Coronary artery (tissue), 2 donors: ENCODE measurements around the gene FASTK.

Source experiments
- DNase-seq: peaks from one replicate; pipeline ENCODE4 v3.0.0-alpha.2; 2017; ENCODE audit warnings: low spot score
- H3K27ac ChIP-seq, 2 donors: fragments of 200-600 bp; sonication (generic); one replicate each; pipeline ENCODE4 v1.5.1; 2016 to 2019
- H3K4me3 ChIP-seq: fragments of 200-600 bp; sonication (generic); 2 replicates; pipeline ENCODE4 v1.5.1; 2016; ENCODE audit warnings: mild to moderate bottlenecking, moderate library complexity
- TF ChIP-seq, protein P1 (sequence below): fragments of 200-600 bp; sonication (generic); IDR thresholded peaks from one replicate; pipeline ENCODE4 v1.5.1; 2019; ENCODE audit warnings: antibody characterized with exemption

Gene FASTK

DNA sequence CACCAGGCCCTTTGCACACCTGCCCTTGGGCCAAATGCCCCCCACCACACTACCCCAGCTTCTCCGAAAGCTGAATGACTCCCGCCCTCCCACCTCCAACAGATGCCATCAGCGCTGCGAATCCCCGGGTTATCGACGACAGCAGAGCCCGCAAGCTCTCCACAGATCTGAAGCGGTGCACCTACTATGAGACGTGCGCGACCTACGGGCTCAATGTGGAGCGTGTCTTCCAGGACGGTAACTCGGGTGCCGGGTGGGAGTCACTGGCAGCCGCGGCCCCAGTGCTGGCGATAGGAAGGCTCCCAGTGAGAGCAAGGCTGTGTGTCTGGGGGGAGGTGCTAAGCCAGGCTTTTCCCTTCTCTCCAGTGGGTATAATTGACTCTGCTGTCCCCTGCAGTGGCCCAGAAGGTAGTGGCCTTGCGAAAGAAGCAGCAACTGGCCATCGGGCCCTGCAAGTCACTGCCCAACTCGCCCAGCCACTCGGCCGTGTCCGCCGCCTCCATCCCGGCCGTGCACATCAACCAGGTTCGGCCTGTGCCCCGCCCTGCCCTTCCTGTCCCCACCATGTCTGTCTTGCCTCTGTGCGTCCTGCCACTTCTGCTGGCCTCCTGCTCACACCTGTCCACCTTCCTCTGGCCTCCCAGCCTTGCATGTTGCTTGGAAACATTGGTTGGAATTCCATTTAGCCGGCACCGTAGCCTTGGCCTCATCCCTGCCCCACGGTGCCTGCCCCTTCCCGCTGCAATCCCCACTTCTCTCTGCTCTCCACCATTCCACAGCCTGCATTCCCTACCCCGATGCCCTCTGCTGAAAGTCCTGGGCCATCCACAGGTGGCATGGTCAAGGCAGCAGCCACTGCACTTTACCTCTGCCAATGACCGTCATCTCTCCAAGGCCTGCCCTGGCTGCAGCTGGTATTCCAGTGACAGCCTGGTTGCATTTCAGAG, 37.8 kb upstream of the FASTK start:
- no peak overlapping the region for H3K27ac ChIP-seq
- no peak for DNase-seq
- no peak overlapping the region for H3K4me3 ChIP-seq
- TF ChIP-seq, protein P1, sequence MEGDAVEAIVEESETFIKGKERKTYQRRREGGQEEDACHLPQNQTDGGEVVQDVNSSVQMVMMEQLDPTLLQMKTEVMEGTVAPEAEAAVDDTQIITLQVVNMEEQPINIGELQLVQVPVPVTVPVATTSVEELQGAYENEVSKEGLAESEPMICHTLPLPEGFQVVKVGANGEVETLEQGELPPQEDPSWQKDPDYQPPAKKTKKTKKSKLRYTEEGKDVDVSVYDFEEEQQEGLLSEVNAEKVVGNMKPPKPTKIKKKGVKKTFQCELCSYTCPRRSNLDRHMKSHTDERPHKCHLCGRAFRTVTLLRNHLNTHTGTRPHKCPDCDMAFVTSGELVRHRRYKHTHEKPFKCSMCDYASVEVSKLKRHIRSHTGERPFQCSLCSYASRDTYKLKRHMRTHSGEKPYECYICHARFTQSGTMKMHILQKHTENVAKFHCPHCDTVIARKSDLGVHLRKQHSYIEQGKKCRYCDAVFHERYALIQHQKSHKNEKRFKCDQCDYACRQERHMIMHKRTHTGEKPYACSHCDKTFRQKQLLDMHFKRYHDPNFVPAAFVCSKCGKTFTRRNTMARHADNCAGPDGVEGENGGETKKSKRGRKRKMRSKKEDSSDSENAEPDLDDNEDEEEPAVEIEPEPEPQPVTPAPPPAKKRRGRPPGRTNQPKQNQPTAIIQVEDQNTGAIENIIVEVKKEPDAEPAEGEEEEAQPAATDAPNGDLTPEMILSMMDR, result no peak

DNA sequence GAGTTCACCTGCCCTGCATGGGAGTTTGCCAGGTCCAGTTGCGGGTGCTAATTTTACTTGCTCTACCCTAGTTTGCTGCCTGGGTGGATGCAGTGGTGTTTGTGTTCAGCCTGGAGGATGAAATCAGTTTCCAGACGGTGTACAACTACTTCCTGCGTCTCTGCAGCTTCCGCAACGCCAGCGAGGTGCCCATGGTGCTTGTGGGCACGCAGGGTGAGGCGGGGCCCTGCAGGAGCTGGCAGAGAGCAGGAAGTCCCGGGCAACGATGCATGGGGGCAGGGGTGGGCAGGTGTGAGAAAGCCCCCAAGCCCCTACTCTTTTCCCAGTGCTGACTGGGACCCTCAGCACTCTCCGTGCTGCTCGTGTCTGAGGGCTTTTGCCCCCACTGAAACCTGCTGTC, 37.0 kb upstream of the FASTK start:
- no peak overlapping the region for H3K27ac ChIP-seq
- no peak for DNase-seq
- no peak overlapping the region for H3K4me3 ChIP-seq
- TF ChIP-seq, protein P1, result no peak

DNA sequence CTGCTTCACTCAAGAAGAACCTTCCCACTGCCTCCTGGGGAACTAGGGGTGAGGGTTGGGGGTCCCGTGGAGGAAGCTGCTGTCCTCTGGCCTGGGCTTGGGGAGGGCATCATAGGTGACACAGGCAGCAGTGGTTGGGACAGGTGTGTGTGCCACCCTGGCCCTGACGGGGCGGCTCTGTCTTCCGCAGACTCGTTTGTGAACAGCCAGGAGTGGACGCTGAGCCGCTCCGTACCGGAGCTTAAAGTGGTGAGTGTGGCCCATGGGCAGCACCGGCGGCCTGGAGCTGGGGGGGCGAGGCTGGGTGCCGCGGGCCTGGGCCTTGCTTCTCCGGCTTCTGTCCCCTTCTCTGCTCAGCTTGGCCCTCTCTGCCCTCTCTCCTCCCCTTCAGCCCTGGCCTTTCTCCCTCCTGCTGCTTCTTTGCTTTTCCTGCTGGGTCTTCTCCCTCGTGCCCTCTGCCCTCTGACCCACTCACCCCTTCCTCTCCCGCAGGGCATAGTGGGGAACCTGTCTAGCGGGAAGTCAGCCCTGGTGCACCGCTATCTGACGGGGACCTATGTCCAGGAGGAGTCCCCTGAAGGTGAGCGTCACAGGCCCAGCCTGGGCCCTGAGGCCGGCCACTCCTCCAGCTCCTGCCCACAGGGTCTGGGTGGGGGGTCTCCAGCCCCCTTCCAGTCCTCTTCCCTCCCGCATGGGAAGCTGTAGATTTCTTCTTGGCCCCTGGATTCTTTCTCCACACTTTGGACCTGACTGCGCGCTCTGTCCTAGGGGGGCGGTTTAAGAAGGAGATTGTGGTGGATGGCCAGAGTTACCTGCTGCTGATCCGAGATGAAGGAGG, 36.2 kb upstream of the FASTK start:
- Histone ChIP-seq H3K27ac (no peak overlapping the region), H3K4me3 (no peak overlapping the region)
- no peak for DNase-seq
- TF ChIP-seq, protein P1, result no peak

DNA sequence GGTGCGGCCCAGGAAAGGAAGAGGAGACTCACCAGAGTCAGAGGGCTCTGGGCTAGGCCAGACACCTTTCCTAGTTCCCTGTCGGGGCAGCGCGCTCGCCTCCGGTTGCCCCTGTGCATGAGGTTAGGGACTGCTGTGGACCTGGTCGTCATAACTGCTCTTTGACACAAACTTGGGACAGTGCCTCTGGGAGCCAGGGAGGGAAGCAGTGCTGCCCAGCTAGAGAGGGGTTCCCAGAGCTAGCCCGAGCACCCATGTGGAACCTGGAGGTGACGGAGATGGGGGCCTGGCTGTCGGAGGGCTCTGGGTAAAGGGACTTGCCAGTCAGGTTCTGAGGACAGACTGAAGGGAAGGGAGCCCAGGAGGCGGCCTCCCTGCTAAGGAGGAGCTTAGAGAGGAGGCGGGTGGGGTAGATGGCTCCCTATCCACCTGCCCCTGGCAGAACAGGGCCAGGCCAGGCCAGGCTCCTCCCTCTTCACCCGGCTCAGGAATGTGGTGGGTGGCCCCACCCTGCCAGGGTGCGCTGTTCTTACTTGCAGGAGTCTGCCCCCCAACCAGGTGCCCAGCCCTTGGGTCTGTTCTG, 35.3 kb upstream of the FASTK start:
- Histone ChIP-seq H3K27ac (no peak overlapping the region), H3K4me3 (peak overlapping the region; percentile 64)
- no peak for DNase-seq
- TF ChIP-seq, protein P1, result no peak

DNA sequence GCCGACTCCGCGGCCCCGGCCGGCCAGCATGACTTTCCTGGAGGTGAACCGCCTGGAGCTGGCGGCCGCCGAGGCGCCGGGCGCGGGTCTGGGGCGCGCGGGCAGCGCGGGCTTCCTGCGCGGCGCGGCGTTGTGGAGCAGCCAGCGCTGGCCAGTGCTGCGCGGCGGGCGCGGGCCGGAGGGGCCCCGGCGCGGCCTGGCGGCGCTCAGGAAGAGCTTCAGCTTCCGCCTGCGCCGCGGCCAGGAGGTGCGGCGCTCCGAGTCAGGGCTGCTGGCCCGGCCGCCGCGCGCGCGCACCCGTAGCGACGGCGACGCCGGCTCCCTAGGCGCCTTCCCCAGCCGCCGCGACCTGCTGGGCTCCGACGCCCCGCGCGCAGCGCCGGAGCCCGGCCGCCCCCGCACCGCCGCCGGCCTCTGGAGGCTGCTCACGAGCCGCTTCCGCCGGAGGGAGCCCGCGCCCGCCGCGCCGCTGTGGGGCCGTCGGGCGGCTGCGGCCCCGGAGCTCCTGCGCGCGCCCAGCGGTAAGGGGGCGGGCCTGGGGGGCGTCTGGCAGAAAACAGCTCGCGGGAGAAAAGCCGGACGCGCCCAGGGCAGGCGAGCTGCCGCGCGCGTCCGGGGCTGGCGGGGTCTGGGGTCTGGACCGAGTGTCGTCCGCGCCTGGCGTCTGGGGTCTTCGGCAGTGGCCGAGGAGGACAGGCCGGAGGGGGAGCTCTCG, 34.7 kb upstream of the FASTK start:
- TF ChIP-seq, protein P1, result no peak
- Histone ChIP-seq H3K4me3 (peak overlapping the region; percentile 64), H3K27ac (no peak overlapping the region)
- no peak for DNase-seq
